ENCODE results near the gene CFL1. TPM values are rescaled to one million over a fixed set of nuclear protein-coding genes. Genes with fewer than 3 reads are reported as not detected.

CFL1 gene
- total and polyA plus RNA-seq, 2 experiments from 2014 or later: 1,393 to 2,124 TPM

GRCh38 chr11:65867284-65868071 is 9.5 kb upstream of the CFL1 start:
- no peaks in the 10 kb centered on the region; the same call in 1 of the 3 replicates for H3K9me3 Mint-ChIP-seq
- Histone ChIP-seq H3K4me1 (ENCODE audit: insufficient read depth) (no peaks in the 10 kb centered on the region), H3K27me3 (ENCODE audit: insufficient read depth) (peaks cover 25% of the 10 kb centered on the region), H3K4me2 (peak overlapping the region; percentile 96), H3K36me3 (ENCODE audit: insufficient read depth) (peaks cover under 1% of the 10 kb centered on the region; the same call in 1 of the 2 replicates), H3F3A (replicated peaks; ENCODE audit: low read depth) (peaks cover 9% of the 10 kb centered on the region; the same call in 1 of the 2 replicates), H2AFZ (peak overlapping the region; percentile 83; the same call in 1 of the 2 replicates), H3K79me2 (replicated peaks; ENCODE audit: insufficient read depth) (no peaks in the 10 kb centered on the region), H4K20me1 (replicated peaks; ENCODE audit: insufficient read depth) (peaks cover 3% of the 10 kb centered on the region; the same call in 1 of the 2 replicates), H3K9me2 (ENCODE audit: insufficient read depth) (no peaks in the 10 kb centered on the region), H3K4me3 (peak overlapping the region; percentile 92), H3K27ac (ENCODE audit: low read depth) (no peak overlapping the region)
- H3K27ac Mint-ChIP-seq: peak overlapping the region; percentile 82; the same call in 1 of the 2 replicates
- H3K27me3 Mint-ChIP-seq (ENCODE audit: insufficient read depth, low read depth, poor library complexity): peaks cover 43% of the 10 kb centered on the region
- TF ChIP-seq POLR2AphosphoS5 (IDR thresholded peaks at IDR 0.05; ENCODE audit: low read depth): peak; percentile 63
- no peak for TF ChIP-seq ZNF331 (CRISPR knock-in tag; IDR thresholded peaks at IDR 0.05; ENCODE audit: low read depth)
- DNase-seq (ENCODE audit: low spot score) (peak; percentile 72), ATAC-seq (peak; percentile 48)
- peaks cover 8% of the 10 kb centered on the region for H3K4me1 Mint-ChIP-seq
- peak overlapping the region; percentile 91 for H3K4me3 Mint-ChIP-seq
- peaks cover 26% of the 10 kb centered on the region for H3K36me3 Mint-ChIP-seq (ENCODE audit: low read depth)

DNA sequence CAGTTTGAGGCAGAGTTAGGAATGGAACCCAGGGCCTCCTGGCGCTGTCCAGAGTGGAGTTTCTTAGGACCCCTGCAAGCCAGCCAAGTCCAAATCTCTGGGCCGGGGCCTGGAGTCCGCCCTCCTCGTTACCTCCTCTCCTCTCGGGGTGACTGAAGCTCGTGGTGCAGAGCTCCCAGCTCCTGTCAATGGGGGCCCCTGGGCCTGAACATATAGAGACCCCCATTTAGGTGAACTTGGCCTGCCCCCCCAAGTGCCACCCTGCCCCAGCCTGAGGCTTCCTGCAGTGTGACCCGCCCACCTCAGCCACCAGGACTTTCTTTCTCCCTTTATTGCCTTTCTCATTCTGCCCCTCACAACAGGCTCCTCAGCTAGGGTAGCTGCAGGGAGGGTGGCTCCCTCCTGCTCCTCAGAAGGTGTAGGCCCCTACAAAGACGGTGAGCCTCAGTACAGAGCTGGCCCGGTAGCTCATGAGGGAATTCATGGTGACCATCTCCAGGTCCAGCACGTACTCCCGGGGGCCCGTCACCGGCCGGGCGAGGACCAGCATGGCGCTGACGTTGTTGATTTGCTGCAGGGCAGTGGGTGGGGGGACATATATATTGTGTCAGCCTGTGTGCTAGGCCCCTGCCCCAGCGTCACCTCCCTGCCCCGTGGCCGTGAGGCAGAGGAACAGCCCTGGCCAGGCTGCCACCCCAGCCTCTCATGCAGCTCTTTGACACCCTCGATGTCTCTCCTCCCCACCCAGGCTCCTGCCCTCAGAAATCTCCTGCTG is 8.7 kb upstream of the CFL1 start:
- ATAC-seq: no peak
- Histone ChIP-seq H2AFZ (no peak overlapping the region), H3K36me3 (ENCODE audit: insufficient read depth) (peaks cover 4% of the 10 kb centered on the region; the same call in 1 of the 2 replicates), H3K4me2 (peak overlapping the region; percentile 96; the same call in 1 of the 2 replicates), H3K4me3 (no peak overlapping the region), H3K79me2 (replicated peaks; ENCODE audit: insufficient read depth) (peaks cover 2% of the 10 kb centered on the region), H3K27me3 (ENCODE audit: insufficient read depth) (peaks cover 19% of the 10 kb centered on the region), H3K9me2 (ENCODE audit: insufficient read depth) (no peaks in the 10 kb centered on the region), H3K27ac (ENCODE audit: low read depth) (no peak overlapping the region), H3K4me1 (ENCODE audit: insufficient read depth) (peaks cover 2% of the 10 kb centered on the region; the same call in 1 of the 2 replicates), H4K20me1 (replicated peaks; ENCODE audit: insufficient read depth) (peaks cover 6% of the 10 kb centered on the region; the same call in 1 of the 2 replicates), H3F3A (replicated peaks; ENCODE audit: low read depth) (peaks cover 13% of the 10 kb centered on the region)
- peaks cover 41% of the 10 kb centered on the region for H3K27me3 Mint-ChIP-seq (ENCODE audit: insufficient read depth, low read depth, poor library complexity)
- TF ChIP-seq EZH2phosphoT487 (IDR thresholded peaks at IDR 0.05; ENCODE audit: unreplicated experiment): no peak
- TF ChIP-seq JUNB (IDR thresholded peaks at IDR 0.05; ENCODE audit: unreplicated experiment): no peak
- TF ChIP-seq, protein P1, sequence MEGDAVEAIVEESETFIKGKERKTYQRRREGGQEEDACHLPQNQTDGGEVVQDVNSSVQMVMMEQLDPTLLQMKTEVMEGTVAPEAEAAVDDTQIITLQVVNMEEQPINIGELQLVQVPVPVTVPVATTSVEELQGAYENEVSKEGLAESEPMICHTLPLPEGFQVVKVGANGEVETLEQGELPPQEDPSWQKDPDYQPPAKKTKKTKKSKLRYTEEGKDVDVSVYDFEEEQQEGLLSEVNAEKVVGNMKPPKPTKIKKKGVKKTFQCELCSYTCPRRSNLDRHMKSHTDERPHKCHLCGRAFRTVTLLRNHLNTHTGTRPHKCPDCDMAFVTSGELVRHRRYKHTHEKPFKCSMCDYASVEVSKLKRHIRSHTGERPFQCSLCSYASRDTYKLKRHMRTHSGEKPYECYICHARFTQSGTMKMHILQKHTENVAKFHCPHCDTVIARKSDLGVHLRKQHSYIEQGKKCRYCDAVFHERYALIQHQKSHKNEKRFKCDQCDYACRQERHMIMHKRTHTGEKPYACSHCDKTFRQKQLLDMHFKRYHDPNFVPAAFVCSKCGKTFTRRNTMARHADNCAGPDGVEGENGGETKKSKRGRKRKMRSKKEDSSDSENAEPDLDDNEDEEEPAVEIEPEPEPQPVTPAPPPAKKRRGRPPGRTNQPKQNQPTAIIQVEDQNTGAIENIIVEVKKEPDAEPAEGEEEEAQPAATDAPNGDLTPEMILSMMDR (conservative IDR thresholded peaks at IDR 0.05; ENCODE audit: low read depth in 2 of 2): no peak
- no peak for TF ChIP-seq ZNF462 (CRISPR knock-in tag; IDR thresholded peaks at IDR 0.05)
- H3K4me1 Mint-ChIP-seq: peaks cover 10% of the 10 kb centered on the region
- H3K27ac Mint-ChIP-seq: no peak overlapping the region
- H3K4me3 Mint-ChIP-seq: peak overlapping the region; percentile 91; the same call in 2 of the 3 replicates
- no peaks in the 10 kb centered on the region; the same call in 1 of the 3 replicates for H3K9me3 Mint-ChIP-seq
- peaks cover 33% of the 10 kb centered on the region for H3K36me3 Mint-ChIP-seq (ENCODE audit: low read depth)
- DNase-seq (ENCODE audit: low spot score): no peak

Measured in GM23338 (cell line).